Ammon's horn (tissue), 1 donor: ENCODE results near the gene GBP4.
"Not testable (repeated sequence)": the region's sequence is repeated elsewhere in the genome, so short reads cannot be mapped to it uniquely, and the experiment has no call there.

Source experiments
- DNase-seq: peaks from one replicate; pipeline ENCODE4 v3.0.0-alpha.2; 2016; ENCODE audit warnings: low spot score

GBP4 gene

GRCh38 chr1:89198491-89199072 lies at the start of gene GBP4:
TSS of gene GBP4 (minus strand) at chr1:89198942. CDS start at chr1:89198834, 108 bp downstream.
- peak; percentile 34 for DNase-seq

GRCh38 chr1:89243046-89243445 lies 44.3 kb upstream of the GBP4 start:
- DNase-seq = no peak

- no peak for DNase-seq
Measured at GRCh38 chr1:89221341-89221740, 22.6 kb upstream of the GBP4 start.

- DNase-seq = not testable (repeated sequence)
Measured at GRCh38 chr1:89219851-89220250, 21.1 kb upstream of the GBP4 start.

GRCh38 chr1:89218941-89219340 lies 20.2 kb upstream of the GBP4 start:
- DNase-seq = not testable (repeated sequence)

GRCh38 chr1:89213347-89213746 lies 14.6 kb upstream of the GBP4 start:
- DNase-seq = no peak

GRCh38 chr1:89211035-89211634 lies 12.4 kb upstream of the GBP4 start:
- no peak for DNase-seq

- no peak for DNase-seq
Measured at GRCh38 chr1:89206373-89206772, 7.6 kb upstream of the GBP4 start.

- no peak for DNase-seq
Measured at GRCh38 chr1:89203166-89203565, 4.4 kb upstream of the GBP4 start.

- no peak for DNase-seq
Measured at GRCh38 chr1:89201106-89201794, 2.5 kb upstream of the GBP4 start.

- DNase-seq = no peak
Measured at GRCh38 chr1:89200663-89201062, 1.9 kb upstream of the GBP4 start.

- no peak for DNase-seq
Measured at GRCh38 chr1:89199525-89200031, 836 bp upstream of the GBP4 start.

GRCh38 chr1:89198081-89198480 lies 661 bp downstream of the GBP4 start:
- no peak for DNase-seq

- DNase-seq = no peak
Measured at GRCh38 chr1:89195476-89195875, 3.3 kb downstream of the GBP4 start.

GRCh38 chr1:89191314-89191713 lies 7.4 kb downstream of the GBP4 start:
- no peak for DNase-seq

- no peak for DNase-seq
Measured at GRCh38 chr1:89190017-89190416, 8.7 kb downstream of the GBP4 start.

GRCh38 chr1:89179343-89179742 lies 19.4 kb downstream of the GBP4 start:
- DNase-seq = no peak

- DNase-seq = no peak
Measured at GRCh38 chr1:89176971-89177370, 21.8 kb downstream of the GBP4 start.

- DNase-seq = no peak
Measured at GRCh38 chr1:89175601-89176256, 23.0 kb downstream of the GBP4 start, which contains the start of gene GBP7. TSS of gene GBP7 (minus strand) at chr1:89176003. CDS start at chr1:89171935, 4,068 bp downstream.

- no peak for DNase-seq
Measured at GRCh38 chr1:89174491-89174890, 24.3 kb downstream of the GBP4 start.

- no peak for DNase-seq
Measured at GRCh38 chr1:89172468-89173143, 26.1 kb downstream of the GBP4 start.

GRCh38 chr1:89171067-89171438 lies 27.7 kb downstream of the GBP4 start:
- DNase-seq = no peak
